ENCODE data around the gene RAPGEF4. TPM values are rescaled to one million over a fixed set of nuclear protein-coding genes. Genes with fewer than 3 reads are reported as not detected.
A peak's percentile ranks its signal among the peaks of the same experiment; 100 is the strongest.

The RAPGEF4 gene
- total RNA-seq, 1 donor, result 0.36 TPM

GRCh38 chr2:172970660-172971059, 235.0 kb downstream of the RAPGEF4 start:
- H3K4me2 ChIP-seq (ENCODE audit: insufficient read depth, low read length), result no peak overlapping the region
- no peak overlapping the region for H3K4me3 ChIP-seq (ENCODE audit: insufficient read depth, low read length)
- H3K27ac ChIP-seq (ENCODE audit: low read depth, low read length), result no peak overlapping the region
- TF ChIP-seq CTCF (IDR thresholded peaks at IDR 0.05; ENCODE audit: extremely low read depth, low read depth, low read length), result no peak
- H3K79me2 ChIP-seq (ENCODE audit: insufficient read depth, low read length), result no peaks in the 10 kb centered on the region
- H3K4me1 ChIP-seq (ENCODE audit: insufficient read depth, low read length), result peaks cover 20% of the 10 kb centered on the region
- no peaks in the 10 kb centered on the region for H3K9me3 ChIP-seq (ENCODE audit: low read depth, low read length)
- H2AFZ ChIP-seq (ENCODE audit: low read length), result no peak overlapping the region
- no peaks in the 10 kb centered on the region for H4K20me1 ChIP-seq (ENCODE audit: insufficient read depth, low read length)
- no peaks in the 10 kb centered on the region for H3K36me3 ChIP-seq (ENCODE audit: insufficient read depth, low read length)
- peaks cover 21% of the 10 kb centered on the region for H3K27me3 ChIP-seq (ENCODE audit: insufficient read depth, low read length)
- no peak for DNase-seq (ENCODE audit: insufficient read length, low spot score, missing footprints)

- no peak overlapping the region for H3K4me3 ChIP-seq (ENCODE audit: insufficient read depth, low read length)
- DNase-seq (ENCODE audit: insufficient read length, low spot score, missing footprints), result peak; percentile 75
- no peak overlapping the region for H3K27ac ChIP-seq (ENCODE audit: low read depth, low read length)
- TF ChIP-seq CTCF (IDR thresholded peaks at IDR 0.05; ENCODE audit: extremely low read depth, low read depth, low read length), result peak; percentile 91
- peaks cover 20% of the 10 kb centered on the region for H3K4me1 ChIP-seq (ENCODE audit: insufficient read depth, low read length)
- H2AFZ ChIP-seq (ENCODE audit: low read length), result no peak overlapping the region
- H3K9me3 ChIP-seq (ENCODE audit: low read depth, low read length), result no peaks in the 10 kb centered on the region
- no peak overlapping the region for H3K4me2 ChIP-seq (ENCODE audit: insufficient read depth, low read length)
- H3K36me3 ChIP-seq (ENCODE audit: insufficient read depth, low read length), result no peaks in the 10 kb centered on the region
- no peaks in the 10 kb centered on the region for H4K20me1 ChIP-seq (ENCODE audit: insufficient read depth, low read length)
- no peaks in the 10 kb centered on the region for H3K79me2 ChIP-seq (ENCODE audit: insufficient read depth, low read length)
- peaks cover 34% of the 10 kb centered on the region for H3K27me3 ChIP-seq (ENCODE audit: insufficient read depth, low read length)
Observed at GRCh38 chr2:172972005-172972619, 236.5 kb downstream of the RAPGEF4 start.

- no peak for DNase-seq (ENCODE audit: insufficient read length, low spot score, missing footprints)
Observed at GRCh38 chr2:172974762-172975161, 239.1 kb downstream of the RAPGEF4 start.

GRCh38 chr2:172976116-172976515, 240.5 kb downstream of the RAPGEF4 start:
- H2AFZ ChIP-seq (ENCODE audit: low read length), result no peak overlapping the region
- no peaks in the 10 kb centered on the region for H3K79me2 ChIP-seq (ENCODE audit: insufficient read depth, low read length)
- H3K27me3 ChIP-seq (ENCODE audit: insufficient read depth, low read length), result peaks cover 49% of the 10 kb centered on the region
- no peaks in the 10 kb centered on the region for H4K20me1 ChIP-seq (ENCODE audit: insufficient read depth, low read length)
- DNase-seq (ENCODE audit: insufficient read length, low spot score, missing footprints), result no peak
- H3K9me3 ChIP-seq (ENCODE audit: low read depth, low read length), result no peaks in the 10 kb centered on the region
- no peaks in the 10 kb centered on the region for H3K4me1 ChIP-seq (ENCODE audit: insufficient read depth, low read length)
- no peak overlapping the region for H3K4me3 ChIP-seq (ENCODE audit: insufficient read depth, low read length)
- no peak for TF ChIP-seq CTCF (IDR thresholded peaks at IDR 0.05; ENCODE audit: extremely low read depth, low read depth, low read length)
- no peak overlapping the region for H3K27ac ChIP-seq (ENCODE audit: low read depth, low read length)
- H3K36me3 ChIP-seq (ENCODE audit: insufficient read depth, low read length), result no peaks in the 10 kb centered on the region
- no peak overlapping the region for H3K4me2 ChIP-seq (ENCODE audit: insufficient read depth, low read length)

More at GRCh38 chr2:172974762-172975161, 239.1 kb downstream of the RAPGEF4 start:
- Histone ChIP-seq H3K27me3 (ENCODE audit: insufficient read depth, low read length) (peaks cover 47% of the 10 kb centered on the region), H3K36me3 (ENCODE audit: insufficient read depth, low read length) (no peaks in the 10 kb centered on the region), H3K9me3 (ENCODE audit: low read depth, low read length) (no peaks in the 10 kb centered on the region), H3K4me1 (ENCODE audit: insufficient read depth, low read length) (no peaks in the 10 kb centered on the region), H2AFZ (ENCODE audit: low read length) (no peak overlapping the region), H3K4me2 (ENCODE audit: insufficient read depth, low read length) (no peak overlapping the region), H4K20me1 (ENCODE audit: insufficient read depth, low read length) (no peaks in the 10 kb centered on the region), H3K4me3 (ENCODE audit: insufficient read depth, low read length) (no peak overlapping the region), H3K79me2 (ENCODE audit: insufficient read depth, low read length) (no peaks in the 10 kb centered on the region), H3K27ac (ENCODE audit: low read depth, low read length) (no peak overlapping the region)
- TF ChIP-seq CTCF (IDR thresholded peaks at IDR 0.05; ENCODE audit: extremely low read depth, low read depth, low read length), result no peak
